HG02798 (cell line): ENCODE data around the gene STEAP3.

ENCODE experiments used
- ATAC-seq: cut with Tn5 transposase; IDR thresholded peaks from one replicate; pipeline ENCODE4 v1.9.1; 2021; ENCODE audit warnings: mild to moderate bottlenecking; ENCODE audit not compliant: unreplicated experiment, poor library complexity

The STEAP3 gene

GRCh38 chr2:119224391-119225104, 914 bp downstream of the STEAP3 start:
- no peak for ATAC-seq

- ATAC-seq, result no peak
Observed at GRCh38 chr2:119225105-119225865, 1.7 kb downstream of the STEAP3 start.

- no peak for ATAC-seq
Observed at GRCh38 chr2:119225926-119226325, 2.3 kb downstream of the STEAP3 start.

- no peak for ATAC-seq
Observed at GRCh38 chr2:119227346-119227745, 3.7 kb downstream of the STEAP3 start.

- no peak for ATAC-seq
Observed at GRCh38 chr2:119228136-119228535, 4.5 kb downstream of the STEAP3 start.

- ATAC-seq, result no peak
Observed at GRCh38 chr2:119228964-119229363, 5.3 kb downstream of the STEAP3 start.

- ATAC-seq, result no peak
Observed at GRCh38 chr2:119229716-119230115, 6.1 kb downstream of the STEAP3 start.

- ATAC-seq, result no peak
Observed at GRCh38 chr2:119230219-119231185, 6.9 kb downstream of the STEAP3 start.

GRCh38 chr2:119231975-119232665, 8.5 kb downstream of the STEAP3 start:
- peak; percentile 36 for ATAC-seq

- no peak for ATAC-seq
Observed at GRCh38 chr2:119232666-119232993, 9.0 kb downstream of the STEAP3 start.

GRCh38 chr2:119233326-119234020, 9.8 kb downstream of the STEAP3 start:
- ATAC-seq, result peak; percentile 43

GRCh38 chr2:119234021-119235019, 10.7 kb downstream of the STEAP3 start:
- no peak for ATAC-seq

- ATAC-seq, result no peak
Observed at GRCh38 chr2:119236796-119237195, 13.2 kb downstream of the STEAP3 start.

GRCh38 chr2:119240311-119241204, 16.9 kb downstream of the STEAP3 start:
- no peak for ATAC-seq

GRCh38 chr2:119241205-119241532, 17.5 kb downstream of the STEAP3 start:
- no peak for ATAC-seq

- no peak for ATAC-seq
Observed at GRCh38 chr2:119242276-119243119, 18.9 kb downstream of the STEAP3 start.

GRCh38 chr2:119243621-119244020, 20.0 kb downstream of the STEAP3 start:
- no peak for ATAC-seq
